ENCODE results near the gene CBX6. TPM values are rescaled to one million over a fixed set of nuclear protein-coding genes. Genes with fewer than 3 reads are reported as not detected.

CBX6 gene
- total RNA-seq, 1 donor from 2014 or later = 16.0 TPM

- ATAC-seq = no peak
- DNase-seq (ENCODE audit: low spot score) = no peak
Observed at GRCh38 chr22:38826386-38826785, 45.6 kb downstream of the CBX6 start.

- DNase-seq (ENCODE audit: low spot score) = no peak
- peak; percentile 87 for ATAC-seq
Observed at GRCh38 chr22:38824585-38824984, 47.4 kb downstream of the CBX6 start.

DNA sequence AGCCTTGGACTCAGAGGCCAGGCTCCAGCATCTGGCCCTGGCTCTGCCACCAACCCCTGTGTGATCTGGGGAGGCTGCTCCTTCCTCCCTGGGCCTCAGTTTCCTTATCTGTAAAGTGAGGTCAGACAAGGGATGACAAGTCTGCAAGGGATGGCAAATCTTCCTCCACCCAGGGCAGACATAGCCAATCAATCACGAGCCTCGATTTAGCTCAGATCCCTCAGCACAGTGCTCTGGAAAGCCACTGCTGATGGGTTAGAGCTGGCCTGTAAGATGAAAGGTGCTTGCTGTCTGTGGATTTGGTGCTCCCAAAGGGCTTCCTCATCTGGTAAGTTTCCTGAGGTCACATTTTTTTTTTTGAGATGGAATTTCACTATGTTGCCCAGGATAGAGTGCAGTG lies 48.4 kb downstream of the CBX6 start:
- DNase-seq (ENCODE audit: low spot score) (no peak), ATAC-seq (no peak)

DNA sequence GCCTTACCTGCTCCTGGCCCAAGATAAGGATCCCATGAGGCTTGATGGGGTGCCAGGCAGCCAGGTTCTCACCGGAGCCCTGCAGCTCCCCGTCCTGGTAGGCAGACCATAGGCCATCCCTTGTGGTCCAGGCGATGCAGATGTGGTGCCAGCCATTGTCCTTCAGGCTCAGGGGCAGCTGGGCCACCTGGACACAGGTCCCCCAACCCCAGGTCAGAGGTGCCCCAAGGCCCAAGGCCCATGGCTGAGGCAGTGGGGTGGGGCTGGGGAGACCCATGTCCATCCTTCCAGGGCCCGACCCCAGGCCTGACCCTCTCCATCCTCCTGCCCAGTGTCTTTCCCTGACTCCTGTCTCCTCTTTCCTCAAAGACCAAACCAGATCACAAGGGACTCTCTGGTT lies 48.9 kb downstream of the CBX6 start:
- DNase-seq (ENCODE audit: low spot score) (no peak), ATAC-seq (no peak)

DNA sequence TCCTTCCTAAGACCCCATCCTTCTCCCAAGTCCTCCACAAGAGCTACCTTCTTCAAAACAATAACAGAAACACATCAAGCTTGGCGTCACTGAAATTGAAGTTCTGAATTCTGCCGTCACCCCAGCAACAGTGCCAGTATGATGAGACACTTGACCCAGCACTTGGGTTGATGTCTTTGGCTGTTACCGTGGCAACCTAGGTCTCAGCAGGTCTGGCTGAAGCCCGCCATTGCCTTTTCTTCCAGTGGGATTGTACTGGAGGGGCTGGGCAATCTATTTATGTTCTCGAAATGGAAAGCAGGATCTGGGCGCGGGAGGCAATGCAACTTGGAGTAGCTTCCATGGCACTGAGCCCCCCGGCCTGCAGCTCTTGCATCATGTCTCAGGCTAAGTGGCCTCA lies 52.0 kb downstream of the CBX6 start:
- DNase-seq (ENCODE audit: low spot score) = no peak
- no peak for ATAC-seq

GRCh38 chr22:38819387-38819940 lies 52.6 kb downstream of the CBX6 start:
- DNase-seq (ENCODE audit: low spot score) = no peak

GRCh38 chr22:38817196-38817595 lies 54.8 kb downstream of the CBX6 start:
- DNase-seq (ENCODE audit: low spot score) = no peak
- ATAC-seq = no peak

More at GRCh38 chr22:38819387-38819940, 52.6 kb downstream of the CBX6 start:
- no peak for ATAC-seq

DNA sequence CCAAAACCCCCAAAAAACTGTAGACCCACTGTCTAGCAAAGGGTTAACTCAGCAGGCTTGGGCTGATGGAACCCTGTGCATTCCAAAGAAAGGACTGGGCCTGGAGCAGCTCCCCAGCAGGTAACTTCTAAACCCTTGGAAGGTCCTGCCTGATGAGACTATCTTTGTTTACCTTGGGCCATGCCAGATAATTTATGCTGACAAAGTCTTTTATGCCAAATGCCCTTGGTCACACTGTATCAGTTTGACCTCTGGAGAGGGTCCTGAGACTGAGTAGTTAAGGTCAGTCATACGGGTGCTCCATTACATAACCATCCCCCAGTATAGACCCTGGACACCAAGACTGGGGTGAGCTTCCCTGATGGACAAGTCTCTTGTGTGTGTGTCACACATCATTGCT lies 56.2 kb downstream of the CBX6 start:
- DNase-seq (ENCODE audit: low spot score) = no peak
- no peak for ATAC-seq

Other genes with a start within 250 kb of the CBX6 start
- gene FAM227A, start 215.8 kb downstream of the CBX6 start, total RNA-seq = 0.03 TPM
- 13.7 TPM for gene CBY1, start 215.6 kb downstream of the CBX6 start, total RNA-seq
- 29.0 TPM for gene TOMM22, start 190.3 kb downstream of the CBX6 start, total RNA-seq
- gene JOSD1, start 171.3 kb downstream of the CBX6 start, total RNA-seq = 16.6 TPM
- 14.4 TPM for gene GTPBP1, start 166.3 kb downstream of the CBX6 start, total RNA-seq
- 183 TPM for gene SUN2, start 116.2 kb downstream of the CBX6 start, total RNA-seq
- 3.3 TPM for gene DNAL4, start 78.1 kb downstream of the CBX6 start, total RNA-seq
- 0.45 TPM for gene NPTXR, start 28.2 kb downstream of the CBX6 start, total RNA-seq
- 0.98 TPM for gene APOBEC3A, start 85.4 kb upstream of the CBX6 start, total RNA-seq
- 0.93 TPM for gene APOBEC3B, start 110.1 kb upstream of the CBX6 start, total RNA-seq
- gene APOBEC3C, start 142.0 kb upstream of the CBX6 start, total RNA-seq = 2.5 TPM
- 0.83 TPM for gene APOBEC3D, start 148.9 kb upstream of the CBX6 start, total RNA-seq
- gene APOBEC3F, start 168.6 kb upstream of the CBX6 start, total RNA-seq = 3.1 TPM
- 1.3 TPM for gene APOBEC3G, start 205.1 kb upstream of the CBX6 start, total RNA-seq
- gene APOBEC3H, start 225.0 kb upstream of the CBX6 start, total RNA-seq = not detected